Measurements from ENCODE around the gene SIGLEC8.

DNA sequence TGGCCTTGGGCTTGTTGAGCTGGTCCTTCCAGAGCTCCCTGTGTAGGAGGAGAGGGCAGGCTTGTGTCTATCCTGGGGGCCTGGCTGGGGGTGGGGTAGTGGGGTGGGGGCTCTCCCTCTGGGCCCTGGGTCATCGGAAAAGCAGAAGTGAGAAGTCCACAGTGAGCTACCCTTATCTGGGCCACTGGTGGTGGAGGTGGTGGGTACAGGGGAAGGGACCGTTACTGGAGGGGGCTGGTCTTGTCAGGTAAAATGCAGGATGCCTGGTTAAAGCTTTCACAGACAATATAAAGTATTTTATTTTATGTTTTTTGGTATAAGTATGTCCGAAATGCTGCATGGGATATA is 40.5 kb downstream of the SIGLEC8 start:
- TF ChIP-seq POLR2A (IDR thresholded peaks at IDR 0.05; ENCODE audit: low read depth, low read length) (no peak), CREB1 (IDR thresholded peaks at IDR 0.05; ENCODE audit: low read depth) (no peak), CBFB (IDR thresholded peaks at IDR 0.05; ENCODE audit: low read depth) (no peak), EP300 (IDR thresholded peaks at IDR 0.05; ENCODE audit: borderline replicate concordance in 1 of 2, control insufficient read depth in 1 of 2, low read depth in 2 of 2, low read length in 2 of 2) (no peak), NFIC (IDR thresholded peaks at IDR 0.05; ENCODE audit: low read depth, low read length) (no peak), NBN (IDR thresholded peaks at IDR 0.05) (no peak), HDGF (IDR thresholded peaks at IDR 0.05) (no peak), ATF7 (IDR thresholded peaks at IDR 0.05; ENCODE audit: low read depth) (no peak)
- TF ChIP-seq, protein P1, sequence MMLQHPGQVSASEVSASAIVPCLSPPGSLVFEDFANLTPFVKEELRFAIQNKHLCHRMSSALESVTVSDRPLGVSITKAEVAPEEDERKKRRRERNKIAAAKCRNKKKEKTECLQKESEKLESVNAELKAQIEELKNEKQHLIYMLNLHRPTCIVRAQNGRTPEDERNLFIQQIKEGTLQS (IDR thresholded peaks at IDR 0.05; ENCODE audit: borderline replicate concordance, extremely low read depth, low read depth, low read length): no peak
- TF ChIP-seq, protein P2, sequence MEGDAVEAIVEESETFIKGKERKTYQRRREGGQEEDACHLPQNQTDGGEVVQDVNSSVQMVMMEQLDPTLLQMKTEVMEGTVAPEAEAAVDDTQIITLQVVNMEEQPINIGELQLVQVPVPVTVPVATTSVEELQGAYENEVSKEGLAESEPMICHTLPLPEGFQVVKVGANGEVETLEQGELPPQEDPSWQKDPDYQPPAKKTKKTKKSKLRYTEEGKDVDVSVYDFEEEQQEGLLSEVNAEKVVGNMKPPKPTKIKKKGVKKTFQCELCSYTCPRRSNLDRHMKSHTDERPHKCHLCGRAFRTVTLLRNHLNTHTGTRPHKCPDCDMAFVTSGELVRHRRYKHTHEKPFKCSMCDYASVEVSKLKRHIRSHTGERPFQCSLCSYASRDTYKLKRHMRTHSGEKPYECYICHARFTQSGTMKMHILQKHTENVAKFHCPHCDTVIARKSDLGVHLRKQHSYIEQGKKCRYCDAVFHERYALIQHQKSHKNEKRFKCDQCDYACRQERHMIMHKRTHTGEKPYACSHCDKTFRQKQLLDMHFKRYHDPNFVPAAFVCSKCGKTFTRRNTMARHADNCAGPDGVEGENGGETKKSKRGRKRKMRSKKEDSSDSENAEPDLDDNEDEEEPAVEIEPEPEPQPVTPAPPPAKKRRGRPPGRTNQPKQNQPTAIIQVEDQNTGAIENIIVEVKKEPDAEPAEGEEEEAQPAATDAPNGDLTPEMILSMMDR (IDR thresholded peaks at IDR 0.05 in 2 of 3, conservative IDR thresholded peaks at IDR 0.05 in 1 of 3; ENCODE audit: control insufficient read depth in 2 of 3, extremely low read depth in 1 of 3, insufficient read depth in 1 of 3, low read depth in 3 of 3, low read length in 3 of 3): no peak
- TF ChIP-seq, protein P3, sequence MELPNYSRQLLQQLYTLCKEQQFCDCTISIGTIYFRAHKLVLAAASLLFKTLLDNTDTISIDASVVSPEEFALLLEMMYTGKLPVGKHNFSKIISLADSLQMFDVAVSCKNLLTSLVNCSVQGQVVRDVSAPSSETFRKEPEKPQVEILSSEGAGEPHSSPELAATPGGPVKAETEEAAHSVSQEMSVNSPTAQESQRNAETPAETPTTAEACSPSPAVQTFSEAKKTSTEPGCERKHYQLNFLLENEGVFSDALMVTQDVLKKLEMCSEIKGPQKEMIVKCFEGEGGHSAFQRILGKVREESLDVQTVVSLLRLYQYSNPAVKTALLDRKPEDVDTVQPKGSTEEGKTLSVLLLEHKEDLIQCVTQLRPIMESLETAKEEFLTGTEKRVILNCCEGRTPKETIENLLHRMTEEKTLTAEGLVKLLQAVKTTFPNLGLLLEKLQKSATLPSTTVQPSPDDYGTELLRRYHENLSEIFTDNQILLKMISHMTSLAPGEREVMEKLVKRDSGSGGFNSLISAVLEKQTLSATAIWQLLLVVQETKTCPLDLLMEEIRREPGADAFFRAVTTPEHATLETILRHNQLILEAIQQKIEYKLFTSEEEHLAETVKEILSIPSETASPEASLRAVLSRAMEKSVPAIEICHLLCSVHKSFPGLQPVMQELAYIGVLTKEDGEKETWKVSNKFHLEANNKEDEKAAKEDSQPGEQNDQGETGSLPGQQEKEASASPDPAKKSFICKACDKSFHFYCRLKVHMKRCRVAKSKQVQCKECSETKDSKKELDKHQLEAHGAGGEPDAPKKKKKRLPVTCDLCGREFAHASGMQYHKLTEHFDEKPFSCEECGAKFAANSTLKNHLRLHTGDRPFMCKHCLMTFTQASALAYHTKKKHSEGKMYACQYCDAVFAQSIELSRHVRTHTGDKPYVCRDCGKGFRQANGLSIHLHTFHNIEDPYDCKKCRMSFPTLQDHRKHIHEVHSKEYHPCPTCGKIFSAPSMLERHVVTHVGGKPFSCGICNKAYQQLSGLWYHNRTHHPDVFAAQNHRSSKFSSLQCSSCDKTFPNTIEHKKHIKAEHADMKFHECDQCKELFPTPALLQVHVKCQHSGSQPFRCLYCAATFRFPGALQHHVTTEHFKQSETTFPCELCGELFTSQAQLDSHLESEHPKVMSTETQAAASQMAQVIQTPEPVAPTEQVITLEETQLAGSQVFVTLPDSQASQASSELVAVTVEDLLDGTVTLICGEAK (IDR thresholded peaks at IDR 0.05; ENCODE audit: borderline replicate concordance): no peak
- TF ChIP-seq, protein P4, sequence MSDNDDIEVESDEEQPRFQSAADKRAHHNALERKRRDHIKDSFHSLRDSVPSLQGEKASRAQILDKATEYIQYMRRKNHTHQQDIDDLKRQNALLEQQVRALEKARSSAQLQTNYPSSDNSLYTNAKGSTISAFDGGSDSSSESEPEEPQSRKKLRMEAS (IDR thresholded peaks at IDR 0.05; ENCODE audit: low read depth, low read length): no peak
- TF ChIP-seq, protein P5, sequence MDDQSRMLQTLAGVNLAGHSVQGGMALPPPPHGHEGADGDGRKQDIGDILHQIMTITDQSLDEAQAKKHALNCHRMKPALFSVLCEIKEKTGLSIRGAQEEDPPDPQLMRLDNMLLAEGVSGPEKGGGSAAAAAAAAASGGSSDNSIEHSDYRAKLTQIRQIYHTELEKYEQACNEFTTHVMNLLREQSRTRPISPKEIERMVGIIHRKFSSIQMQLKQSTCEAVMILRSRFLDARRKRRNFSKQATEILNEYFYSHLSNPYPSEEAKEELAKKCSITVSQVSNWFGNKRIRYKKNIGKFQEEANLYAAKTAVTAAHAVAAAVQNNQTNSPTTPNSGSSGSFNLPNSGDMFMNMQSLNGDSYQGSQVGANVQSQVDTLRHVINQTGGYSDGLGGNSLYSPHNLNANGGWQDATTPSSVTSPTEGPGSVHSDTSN (IDR thresholded peaks at IDR 0.05; ENCODE audit: insufficient replicate concordance, low read depth, low read length): no peak
- TF ChIP-seq, protein P6, sequence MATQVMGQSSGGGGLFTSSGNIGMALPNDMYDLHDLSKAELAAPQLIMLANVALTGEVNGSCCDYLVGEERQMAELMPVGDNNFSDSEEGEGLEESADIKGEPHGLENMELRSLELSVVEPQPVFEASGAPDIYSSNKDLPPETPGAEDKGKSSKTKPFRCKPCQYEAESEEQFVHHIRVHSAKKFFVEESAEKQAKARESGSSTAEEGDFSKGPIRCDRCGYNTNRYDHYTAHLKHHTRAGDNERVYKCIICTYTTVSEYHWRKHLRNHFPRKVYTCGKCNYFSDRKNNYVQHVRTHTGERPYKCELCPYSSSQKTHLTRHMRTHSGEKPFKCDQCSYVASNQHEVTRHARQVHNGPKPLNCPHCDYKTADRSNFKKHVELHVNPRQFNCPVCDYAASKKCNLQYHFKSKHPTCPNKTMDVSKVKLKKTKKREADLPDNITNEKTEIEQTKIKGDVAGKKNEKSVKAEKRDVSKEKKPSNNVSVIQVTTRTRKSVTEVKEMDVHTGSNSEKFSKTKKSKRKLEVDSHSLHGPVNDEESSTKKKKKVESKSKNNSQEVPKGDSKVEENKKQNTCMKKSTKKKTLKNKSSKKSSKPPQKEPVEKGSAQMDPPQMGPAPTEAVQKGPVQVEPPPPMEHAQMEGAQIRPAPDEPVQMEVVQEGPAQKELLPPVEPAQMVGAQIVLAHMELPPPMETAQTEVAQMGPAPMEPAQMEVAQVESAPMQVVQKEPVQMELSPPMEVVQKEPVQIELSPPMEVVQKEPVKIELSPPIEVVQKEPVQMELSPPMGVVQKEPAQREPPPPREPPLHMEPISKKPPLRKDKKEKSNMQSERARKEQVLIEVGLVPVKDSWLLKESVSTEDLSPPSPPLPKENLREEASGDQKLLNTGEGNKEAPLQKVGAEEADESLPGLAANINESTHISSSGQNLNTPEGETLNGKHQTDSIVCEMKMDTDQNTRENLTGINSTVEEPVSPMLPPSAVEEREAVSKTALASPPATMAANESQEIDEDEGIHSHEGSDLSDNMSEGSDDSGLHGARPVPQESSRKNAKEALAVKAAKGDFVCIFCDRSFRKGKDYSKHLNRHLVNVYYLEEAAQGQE (IDR thresholded peaks at IDR 0.05; ENCODE audit: low read depth, low read length): no peak
